Putamen (tissue), 1 donor: ENCODE results near the gene AKR1B1.

Source experiments
- DNase-seq: peaks from one replicate; pipeline ENCODE4 v3.0.0-alpha.2; 2016; ENCODE audit warnings: low spot score

AKR1B1 gene

GRCh38 chr7:134444198-134444960, 14.5 kb downstream of the AKR1B1 start:
- peak; percentile 59 for DNase-seq

GRCh38 chr7:134443396-134444070, 15.4 kb downstream of the AKR1B1 start:
- no peak for DNase-seq

GRCh38 chr7:134442441-134443220, 16.3 kb downstream of the AKR1B1 start:
- no peak for DNase-seq

- no peak for DNase-seq
These were observed 17.6 kb downstream of the AKR1B1 start for GRCh38 chr7:134441264-134441663.

GRCh38 chr7:134440476-134440875, 18.4 kb downstream of the AKR1B1 start:
- DNase-seq, result no peak

- DNase-seq, result no peak
These were observed 18.8 kb downstream of the AKR1B1 start for GRCh38 chr7:134440067-134440466.

- DNase-seq, result no peak
These were observed 20.0 kb downstream of the AKR1B1 start for GRCh38 chr7:134438946-134439345.

- no peak for DNase-seq
These were observed 23.6 kb downstream of the AKR1B1 start for GRCh38 chr7:134435161-134435920.

- no peak for DNase-seq
These were observed 24.2 kb downstream of the AKR1B1 start for GRCh38 chr7:134434701-134435100.

- DNase-seq, result no peak
These were observed 25.5 kb downstream of the AKR1B1 start for GRCh38 chr7:134433430-134433829.

- peak; percentile 88 for DNase-seq
These were observed 26.4 kb downstream of the AKR1B1 start for GRCh38 chr7:134432296-134433152.

GRCh38 chr7:134431815-134432214, 27.1 kb downstream of the AKR1B1 start:
- DNase-seq, result no peak

- no peak for DNase-seq
These were observed 29.4 kb downstream of the AKR1B1 start for GRCh38 chr7:134429481-134429880.

- DNase-seq, result no peak
These were observed 30.0 kb downstream of the AKR1B1 start for GRCh38 chr7:134428942-134429341.

GRCh38 chr7:134427896-134428295, 31.0 kb downstream of the AKR1B1 start:
- no peak for DNase-seq

- no peak for DNase-seq
These were observed 33.1 kb downstream of the AKR1B1 start for GRCh38 chr7:134425777-134426176.

GRCh38 chr7:134422638-134423037, 36.3 kb downstream of the AKR1B1 start:
- DNase-seq, result no peak

- DNase-seq, result no peak
These were observed 36.9 kb downstream of the AKR1B1 start for GRCh38 chr7:134422008-134422407.

GRCh38 chr7:134420424-134421125, 38.3 kb downstream of the AKR1B1 start:
- peak; percentile 65 for DNase-seq

- no peak for DNase-seq
These were observed 39.0 kb downstream of the AKR1B1 start for GRCh38 chr7:134419875-134420274.
